ENCODE data around the gene TOP2A.

TOP2A gene

GRCh38 chr17:40417609-40418427, at the start of gene TOP2A:
Gene TOP2A, minus strand, starts transcription at chr17:40417896. Its CDS starts 105 bp downstream, at chr17:40417791.
- in situ Hi-C loops (cut with MboI; ENCODE audit: low sequenced_read_pairs), result no loop called here

DNA sequence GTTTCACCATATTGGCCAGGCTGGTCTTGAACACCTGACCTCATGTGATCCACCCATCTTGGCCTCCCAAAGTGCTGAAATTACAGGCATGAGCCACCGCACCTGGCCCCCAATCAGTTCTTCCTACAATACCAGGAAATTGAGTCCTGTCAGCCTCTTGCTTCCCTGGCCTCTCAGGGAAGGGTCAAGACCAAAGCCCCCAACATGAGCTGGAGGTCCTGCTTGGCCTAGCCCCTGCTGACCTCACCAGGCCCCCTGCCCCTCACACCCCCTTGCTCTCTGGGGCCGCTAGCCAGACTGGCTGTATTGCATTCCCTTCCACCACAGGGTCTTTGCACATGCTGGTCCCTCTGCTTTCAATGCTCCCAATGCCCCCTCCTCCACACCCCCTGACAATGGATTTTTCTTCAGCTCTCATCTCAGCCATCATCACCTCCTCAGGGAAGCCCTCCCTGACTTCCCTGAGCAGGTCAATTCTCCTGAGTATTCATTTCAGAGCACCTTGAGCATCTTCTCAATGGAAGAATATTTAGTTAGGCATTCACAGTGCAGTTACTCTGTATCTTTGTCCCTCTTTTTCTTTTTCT, 49.7 kb upstream of the TOP2A start:
- in situ Hi-C loops (cut with MboI; ENCODE audit: low sequenced_read_pairs), result no loop called here

- in situ Hi-C loops (cut with MboI; ENCODE audit: low sequenced_read_pairs), result no loop called here
These were observed 48.7 kb upstream of the TOP2A start for GRCh38 chr17:40466298-40466971.

- in situ Hi-C loops (cut with MboI; ENCODE audit: low sequenced_read_pairs), result no loop called here
These were observed 46.7 kb upstream of the TOP2A start for GRCh38 chr17:40464392-40464855.

DNA sequence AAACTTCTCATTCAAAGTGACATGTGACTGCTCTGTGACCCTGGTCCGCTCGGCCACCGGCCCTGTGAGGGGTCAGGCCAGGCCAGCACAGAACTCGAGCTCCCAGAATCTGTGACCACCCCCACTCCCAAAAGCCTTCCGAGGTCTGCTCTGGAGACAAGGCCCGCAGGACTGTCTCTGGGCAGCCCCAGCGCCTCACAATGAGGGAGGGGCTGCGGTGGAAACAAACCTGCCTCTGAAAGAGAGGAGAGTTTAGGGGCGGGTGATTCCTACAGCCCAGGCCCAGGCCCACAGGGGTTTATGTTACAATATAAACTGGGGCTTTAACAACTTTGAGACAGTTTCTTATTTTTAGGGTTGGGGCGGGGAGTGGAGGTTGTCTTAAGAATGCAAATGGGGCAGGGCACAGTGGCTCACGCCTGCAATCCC, 45.4 kb upstream of the TOP2A start:
- in situ Hi-C loops (cut with MboI; ENCODE audit: low sequenced_read_pairs), result no loop called here

DNA sequence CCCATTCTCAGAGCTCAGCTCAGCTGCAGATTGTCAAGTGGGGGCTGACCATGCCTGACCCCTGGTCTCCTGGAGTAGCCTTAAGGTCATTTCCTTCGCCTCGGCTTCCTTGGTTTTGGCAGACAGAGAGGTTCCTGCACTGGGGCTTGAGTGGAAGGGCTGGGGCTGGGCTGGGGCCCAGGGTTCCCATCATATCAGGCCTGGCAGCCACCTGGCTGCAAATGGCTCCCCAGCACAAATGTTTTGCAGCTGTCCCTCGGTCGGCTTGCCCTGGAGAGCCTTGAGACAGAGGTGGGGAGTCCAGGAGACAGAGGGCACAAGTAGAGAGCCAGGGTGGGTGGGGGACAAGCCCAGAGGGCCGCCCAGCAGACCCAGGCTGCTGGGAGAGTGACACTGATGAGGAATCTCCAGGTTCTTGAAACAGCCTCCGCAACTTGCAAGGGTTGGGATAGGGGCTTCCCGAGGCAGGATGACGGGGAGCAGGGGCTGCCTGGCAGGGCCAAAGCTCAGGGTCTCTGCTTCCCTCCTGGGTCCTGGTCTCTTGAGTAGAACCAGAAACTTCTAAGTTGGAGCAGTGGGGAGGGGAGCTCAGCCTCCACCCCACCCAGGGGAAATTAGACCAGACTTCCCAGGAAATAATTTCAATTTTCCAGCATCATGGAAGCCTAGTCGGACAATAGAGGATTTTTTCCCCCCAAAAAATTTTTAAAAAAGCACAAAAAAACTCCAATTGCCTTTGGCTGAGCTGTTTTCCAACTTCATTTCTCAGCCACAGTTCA, 44.8 kb upstream of the TOP2A start:
- in situ Hi-C loops (cut with MboI; ENCODE audit: low sequenced_read_pairs), result no loop called here

DNA sequence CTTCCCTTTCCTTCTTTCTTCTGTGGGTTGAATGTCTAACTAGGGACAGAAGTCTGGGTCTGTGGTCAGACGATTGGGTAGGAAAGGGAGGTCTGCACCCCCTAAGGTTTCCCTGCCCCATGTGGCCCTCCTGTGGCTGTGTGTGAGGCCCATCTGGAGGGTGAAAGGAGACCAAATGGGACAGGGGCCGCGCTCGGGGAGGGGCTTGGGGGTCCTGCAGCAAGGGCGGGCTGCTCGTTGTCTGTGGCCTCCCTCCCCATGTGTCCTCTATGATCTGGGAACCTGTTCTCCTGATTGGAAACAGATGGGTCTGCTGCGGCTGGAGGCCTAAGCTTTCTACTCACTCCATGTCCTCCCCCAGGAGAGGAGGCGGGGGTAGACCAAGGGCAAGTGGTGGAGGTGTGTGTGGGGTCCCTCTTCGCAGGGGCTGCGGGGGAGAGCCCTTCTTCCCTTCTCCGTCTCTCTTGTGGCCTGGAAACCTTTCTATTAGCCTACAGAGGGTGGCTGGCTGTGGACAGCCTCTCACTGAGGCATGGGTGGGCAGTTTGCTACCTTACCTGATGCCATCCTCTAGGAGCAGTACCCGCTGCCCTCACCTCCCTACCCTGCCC, 44.1 kb upstream of the TOP2A start:
- in situ Hi-C loops (cut with MboI; ENCODE audit: low sequenced_read_pairs), result no loop called here

- in situ Hi-C loops (cut with MboI; ENCODE audit: low sequenced_read_pairs), result no loop called here
These were observed 43.5 kb upstream of the TOP2A start for GRCh38 chr17:40460968-40461731.

DNA sequence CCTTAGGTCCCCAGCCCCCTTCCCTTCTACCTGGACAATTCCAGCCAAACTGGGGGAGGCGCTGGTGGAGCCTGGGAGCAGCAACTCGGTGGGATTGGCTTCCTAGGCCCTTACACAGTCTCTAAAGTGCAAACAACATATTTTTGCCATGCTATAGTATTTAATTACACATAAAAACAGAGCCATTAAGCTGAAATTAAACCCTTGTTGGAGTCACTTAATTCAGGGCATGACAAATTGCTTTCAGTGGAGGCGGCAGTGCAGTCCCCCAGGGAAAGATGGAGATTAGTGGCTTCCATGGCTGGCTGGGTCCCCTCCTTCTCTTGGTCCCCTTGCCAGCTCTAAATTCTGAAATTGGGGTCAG, 42.9 kb upstream of the TOP2A start:
- in situ Hi-C loops (cut with MboI; ENCODE audit: low sequenced_read_pairs), result no loop called here

- in situ Hi-C loops (cut with MboI; ENCODE audit: low sequenced_read_pairs), result no loop called here
These were observed 42.2 kb upstream of the TOP2A start for GRCh38 chr17:40459636-40460603.

GRCh38 chr17:40458851-40459482, 41.3 kb upstream of the TOP2A start:
- in situ Hi-C loops (cut with MboI; ENCODE audit: low sequenced_read_pairs), result no loop called here

GRCh38 chr17:40457964-40458791, 40.5 kb upstream of the TOP2A start:
- in situ Hi-C loops (cut with MboI; ENCODE audit: low sequenced_read_pairs), result no loop called here

- in situ Hi-C loops (cut with MboI; ENCODE audit: low sequenced_read_pairs), result no loop called here
These were observed 39.7 kb upstream of the TOP2A start for GRCh38 chr17:40457369-40457768.

DNA sequence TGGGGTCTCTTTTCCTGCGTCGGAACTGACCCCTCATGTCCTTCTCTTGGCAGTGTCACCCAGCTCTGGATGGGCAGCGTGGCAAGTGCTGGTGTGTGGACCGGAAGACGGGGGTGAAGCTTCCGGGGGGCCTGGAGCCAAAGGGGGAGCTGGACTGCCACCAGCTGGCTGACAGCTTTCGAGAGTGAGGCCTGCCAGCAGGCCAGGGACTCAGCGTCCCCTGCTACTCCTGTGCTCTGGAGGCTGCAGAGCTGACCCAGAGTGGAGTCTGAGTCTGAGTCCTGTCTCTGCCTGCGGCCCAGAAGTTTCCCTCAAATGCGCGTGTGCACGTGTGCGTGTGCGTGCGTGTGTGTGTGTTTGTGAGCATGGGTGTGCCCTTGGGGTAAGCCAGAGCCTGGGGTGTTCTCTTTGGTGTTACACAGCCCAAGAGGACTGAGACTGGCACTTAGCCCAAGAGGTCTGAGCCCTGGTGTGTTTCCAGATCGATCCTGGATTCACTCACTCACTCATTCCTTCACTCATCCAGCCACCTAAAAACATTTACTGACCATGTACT, 38.8 kb upstream of the TOP2A start:
- in situ Hi-C loops (cut with MboI; ENCODE audit: low sequenced_read_pairs), result no loop called here

- in situ Hi-C loops (cut with MboI; ENCODE audit: low sequenced_read_pairs), result no loop called here
These were observed 36.9 kb upstream of the TOP2A start for GRCh38 chr17:40454613-40454995.

GRCh38 chr17:40453881-40454612, 36.4 kb upstream of the TOP2A start:
- in situ Hi-C loops (cut with MboI; ENCODE audit: low sequenced_read_pairs), result no loop called here

Measured in HL-60/S4 (cell line).